ENCODE measurements around the gene KLHL2.

The KLHL2 gene

GRCh38 chr4:165204462-165204830 lies 2.9 kb upstream of the KLHL2 start:
- no peaks in the 10 kb centered on the region for H3K36me3 ChIP-seq (ENCODE audit: control insufficient read depth, insufficient read depth, low read length)
- H2BK120ac ChIP-seq (ENCODE audit: low read depth, low read length) = no peak overlapping the region
- no peak overlapping the region for H3K23ac ChIP-seq (ENCODE audit: low read length)
- no peak overlapping the region for H3K4me3 ChIP-seq (ENCODE audit: low read length)
- no peaks in the 10 kb centered on the region for H3K79me1 ChIP-seq (ENCODE audit: low read length)
- H3K4me2 ChIP-seq (ENCODE audit: low read length) = no peak overlapping the region
- no peak overlapping the region for H3K56ac ChIP-seq (ENCODE audit: low read length)
- no peak overlapping the region for H3K9ac ChIP-seq (ENCODE audit: low read length)
- H2BK5ac ChIP-seq (ENCODE audit: low read length) = no peak overlapping the region
- H3K27me3 ChIP-seq (ENCODE audit: insufficient read depth, low read length, poor library complexity) = no peaks in the 10 kb centered on the region
- H4K8ac ChIP-seq (ENCODE audit: low read depth, low read length) = no peak overlapping the region
- DNase-seq = no peak
- no peaks in the 10 kb centered on the region for H3K4me1 ChIP-seq (ENCODE audit: control insufficient read depth, low read depth, low read length)
- H3K4ac ChIP-seq (ENCODE audit: low read depth, low read length) = no peak overlapping the region
- no peak overlapping the region for H2AK5ac ChIP-seq (ENCODE audit: low read length)
- no peak overlapping the region for H3K18ac ChIP-seq (ENCODE audit: low read length)
- no peak overlapping the region for H3K27ac ChIP-seq (ENCODE audit: low read depth, low read length)
- H3K79me2 ChIP-seq (ENCODE audit: control insufficient read depth, insufficient read depth, low read length) = no peaks in the 10 kb centered on the region
- H2BK15ac ChIP-seq (replicated peaks; ENCODE audit: low read depth) = no peak overlapping the region
- WGBS (ENCODE audit: extremely low coverage, insufficient coverage, low lambda C conversion rate) = no CpG with 5 or more reads among the region's 3 CpGs
- H4K5ac ChIP-seq (ENCODE audit: low read length) = no peak overlapping the region

GRCh38 chr4:165207016-165207430 lies 338 bp upstream of the KLHL2 start:
- DNase-seq = peak; percentile 46
- peaks cover 1% of the 10 kb centered on the region for H3K79me1 ChIP-seq (ENCODE audit: low read length)
- no CpG with 5 or more reads among the region's 28 CpGs for WGBS (ENCODE audit: extremely low coverage, insufficient coverage, low lambda C conversion rate)
- H3K18ac ChIP-seq (ENCODE audit: low read length) = peak overlapping the region; percentile 83
- H4K5ac ChIP-seq (ENCODE audit: low read length) = no peak overlapping the region
- H3K4ac ChIP-seq (ENCODE audit: low read depth, low read length) = no peak overlapping the region
- H3K4me2 ChIP-seq (ENCODE audit: low read length) = peak overlapping the region; percentile 90
- no peaks in the 10 kb centered on the region for H3K4me1 ChIP-seq (ENCODE audit: control insufficient read depth, low read depth, low read length)
- H2AK5ac ChIP-seq (ENCODE audit: low read length) = no peak overlapping the region
- H3K79me2 ChIP-seq (ENCODE audit: control insufficient read depth, insufficient read depth, low read length) = peaks cover 3% of the 10 kb centered on the region
- H2BK5ac ChIP-seq (ENCODE audit: low read length) = no peak overlapping the region
- H3K36me3 ChIP-seq (ENCODE audit: control insufficient read depth, insufficient read depth, low read length) = no peaks in the 10 kb centered on the region
- H2BK15ac ChIP-seq (replicated peaks; ENCODE audit: low read depth) = no peak overlapping the region
- peak overlapping the region; percentile 67 for H3K23ac ChIP-seq (ENCODE audit: low read length)
- no peak overlapping the region for H2BK120ac ChIP-seq (ENCODE audit: low read depth, low read length)
- no peak overlapping the region for H4K8ac ChIP-seq (ENCODE audit: low read depth, low read length)
- no peaks in the 10 kb centered on the region for H3K27me3 ChIP-seq (ENCODE audit: insufficient read depth, low read length, poor library complexity)
- peak overlapping the region; percentile 54 for H3K9ac ChIP-seq (ENCODE audit: low read length)
- H3K56ac ChIP-seq (ENCODE audit: low read length) = peak overlapping the region; percentile 76
- H3K4me3 ChIP-seq (ENCODE audit: low read length) = peak overlapping the region; percentile 37
- no peak overlapping the region for H3K27ac ChIP-seq (ENCODE audit: low read depth, low read length)

- no peak overlapping the region for H4K8ac ChIP-seq (ENCODE audit: low read depth, low read length)
- no peak overlapping the region for H3K4ac ChIP-seq (ENCODE audit: low read depth, low read length)
- H2BK5ac ChIP-seq (ENCODE audit: low read length) = no peak overlapping the region
- no peak overlapping the region for H2BK15ac ChIP-seq (replicated peaks; ENCODE audit: low read depth)
- no peak overlapping the region for H2AK5ac ChIP-seq (ENCODE audit: low read length)
- no peak for DNase-seq
- peak overlapping the region; percentile 83 for H3K18ac ChIP-seq (ENCODE audit: low read length)
- peaks cover 1% of the 10 kb centered on the region for H3K79me1 ChIP-seq (ENCODE audit: low read length)
- H3K9ac ChIP-seq (ENCODE audit: low read length) = peak overlapping the region; percentile 70
- no peaks in the 10 kb centered on the region for H3K4me1 ChIP-seq (ENCODE audit: control insufficient read depth, low read depth, low read length)
- H3K79me2 ChIP-seq (ENCODE audit: control insufficient read depth, insufficient read depth, low read length) = peaks cover 3% of the 10 kb centered on the region
- H3K56ac ChIP-seq (ENCODE audit: low read length) = peak overlapping the region; percentile 86
- peak overlapping the region; percentile 91 for H3K4me2 ChIP-seq (ENCODE audit: low read length)
- no peak overlapping the region for H2BK120ac ChIP-seq (ENCODE audit: low read depth, low read length)
- H3K27ac ChIP-seq (ENCODE audit: low read depth, low read length) = no peak overlapping the region
- WGBS (ENCODE audit: extremely low coverage, insufficient coverage, low lambda C conversion rate) = no CpG with 5 or more reads among the region's 13 CpGs
- H3K23ac ChIP-seq (ENCODE audit: low read length) = no peak overlapping the region
- H3K4me3 ChIP-seq (ENCODE audit: low read length) = peak overlapping the region; percentile 69
- no peaks in the 10 kb centered on the region for H3K36me3 ChIP-seq (ENCODE audit: control insufficient read depth, insufficient read depth, low read length)
- H3K27me3 ChIP-seq (ENCODE audit: insufficient read depth, low read length, poor library complexity) = no peaks in the 10 kb centered on the region
- H4K5ac ChIP-seq (ENCODE audit: low read length) = no peak overlapping the region
These were observed 876 bp downstream of the KLHL2 start for GRCh38 chr4:165208221-165208652.

- Histone ChIP-seq H3K79me1 (ENCODE audit: low read length) (peaks cover 1% of the 10 kb centered on the region), H3K23ac (ENCODE audit: low read length) (no peak overlapping the region), H3K9ac (ENCODE audit: low read length) (no peak overlapping the region), H3K27me3 (ENCODE audit: insufficient read depth, low read length, poor library complexity) (no peaks in the 10 kb centered on the region), H2AK5ac (ENCODE audit: low read length) (no peak overlapping the region), H2BK5ac (ENCODE audit: low read length) (no peak overlapping the region), H3K56ac (ENCODE audit: low read length) (no peak overlapping the region), H3K4ac (ENCODE audit: low read depth, low read length) (no peak overlapping the region), H2BK120ac (ENCODE audit: low read depth, low read length) (no peak overlapping the region), H3K36me3 (ENCODE audit: control insufficient read depth, insufficient read depth, low read length) (no peaks in the 10 kb centered on the region), H4K5ac (ENCODE audit: low read length) (no peak overlapping the region), H3K18ac (ENCODE audit: low read length) (no peak overlapping the region), H3K4me1 (ENCODE audit: control insufficient read depth, low read depth, low read length) (no peaks in the 10 kb centered on the region), H3K4me2 (ENCODE audit: low read length) (no peak overlapping the region), H2BK15ac (replicated peaks; ENCODE audit: low read depth) (no peak overlapping the region), H3K4me3 (ENCODE audit: low read length) (no peak overlapping the region), H3K27ac (ENCODE audit: low read depth, low read length) (no peak overlapping the region), H4K8ac (ENCODE audit: low read depth, low read length) (no peak overlapping the region), H3K79me2 (ENCODE audit: control insufficient read depth, insufficient read depth, low read length) (peaks cover 3% of the 10 kb centered on the region)
- WGBS (ENCODE audit: extremely low coverage, insufficient coverage, low lambda C conversion rate) = no CpG with 5 or more reads among the region's 10 CpGs
- no peak for DNase-seq
These were observed 1.5 kb downstream of the KLHL2 start for GRCh38 chr4:165208741-165209388.

- Histone ChIP-seq H3K27me3 (ENCODE audit: insufficient read depth, low read length, poor library complexity) (no peaks in the 10 kb centered on the region), H3K18ac (ENCODE audit: low read length) (no peak overlapping the region), H3K4me2 (ENCODE audit: low read length) (no peak overlapping the region), H4K8ac (ENCODE audit: low read depth, low read length) (no peak overlapping the region), H3K4ac (ENCODE audit: low read depth, low read length) (no peak overlapping the region), H3K27ac (ENCODE audit: low read depth, low read length) (no peak overlapping the region), H3K9ac (ENCODE audit: low read length) (no peak overlapping the region), H3K36me3 (ENCODE audit: control insufficient read depth, insufficient read depth, low read length) (no peaks in the 10 kb centered on the region), H2AK5ac (ENCODE audit: low read length) (no peak overlapping the region), H2BK15ac (replicated peaks; ENCODE audit: low read depth) (no peak overlapping the region), H3K56ac (ENCODE audit: low read length) (no peak overlapping the region), H3K4me1 (ENCODE audit: control insufficient read depth, low read depth, low read length) (no peaks in the 10 kb centered on the region), H2BK120ac (ENCODE audit: low read depth, low read length) (no peak overlapping the region), H3K23ac (ENCODE audit: low read length) (no peak overlapping the region), H3K79me1 (ENCODE audit: low read length) (peaks cover 1% of the 10 kb centered on the region), H2BK5ac (ENCODE audit: low read length) (no peak overlapping the region), H3K79me2 (ENCODE audit: control insufficient read depth, insufficient read depth, low read length) (peaks cover 3% of the 10 kb centered on the region), H3K4me3 (ENCODE audit: low read length) (no peak overlapping the region), H4K5ac (ENCODE audit: low read length) (no peak overlapping the region)
- WGBS (ENCODE audit: extremely low coverage, insufficient coverage, low lambda C conversion rate) = no CpG with 5 or more reads among the region's 5 CpGs
- no peak for DNase-seq
These were observed 2.4 kb downstream of the KLHL2 start for GRCh38 chr4:165209796-165210195.

GRCh38 chr4:165210566-165210965 lies 3.2 kb downstream of the KLHL2 start:
- H4K8ac ChIP-seq (ENCODE audit: low read depth, low read length) = no peak overlapping the region
- H2BK120ac ChIP-seq (ENCODE audit: low read depth, low read length) = no peak overlapping the region
- H3K18ac ChIP-seq (ENCODE audit: low read length) = no peak overlapping the region
- no peak for DNase-seq
- no peak overlapping the region for H2BK15ac ChIP-seq (replicated peaks; ENCODE audit: low read depth)
- H2BK5ac ChIP-seq (ENCODE audit: low read length) = no peak overlapping the region
- WGBS (ENCODE audit: extremely low coverage, insufficient coverage, low lambda C conversion rate) = no CpG with 5 or more reads among the region's 1 CpG
- no peak overlapping the region for H3K4ac ChIP-seq (ENCODE audit: low read depth, low read length)
- no peak overlapping the region for H2AK5ac ChIP-seq (ENCODE audit: low read length)
- H3K4me2 ChIP-seq (ENCODE audit: low read length) = no peak overlapping the region
- no peak overlapping the region for H3K23ac ChIP-seq (ENCODE audit: low read length)
- no peak overlapping the region for H4K5ac ChIP-seq (ENCODE audit: low read length)
- peaks cover 1% of the 10 kb centered on the region for H3K79me1 ChIP-seq (ENCODE audit: low read length)
- no peak overlapping the region for H3K27ac ChIP-seq (ENCODE audit: low read depth, low read length)
- H3K79me2 ChIP-seq (ENCODE audit: control insufficient read depth, insufficient read depth, low read length) = peaks cover 3% of the 10 kb centered on the region
- no peaks in the 10 kb centered on the region for H3K4me1 ChIP-seq (ENCODE audit: control insufficient read depth, low read depth, low read length)
- H3K4me3 ChIP-seq (ENCODE audit: low read length) = no peak overlapping the region
- no peaks in the 10 kb centered on the region for H3K27me3 ChIP-seq (ENCODE audit: insufficient read depth, low read length, poor library complexity)
- no peak overlapping the region for H3K9ac ChIP-seq (ENCODE audit: low read length)
- no peak overlapping the region for H3K56ac ChIP-seq (ENCODE audit: low read length)
- no peaks in the 10 kb centered on the region for H3K36me3 ChIP-seq (ENCODE audit: control insufficient read depth, insufficient read depth, low read length)

Data from mesendoderm (in vitro differentiated cells).